ENCODE measurements around the gene SQOR. TPM values are rescaled to one million over a fixed set of nuclear protein-coding genes. Genes with fewer than 3 reads are reported as not detected.

The SQOR gene
- total RNA-seq, 1 donor from 2014 or later, result 29.4 TPM

DNA sequence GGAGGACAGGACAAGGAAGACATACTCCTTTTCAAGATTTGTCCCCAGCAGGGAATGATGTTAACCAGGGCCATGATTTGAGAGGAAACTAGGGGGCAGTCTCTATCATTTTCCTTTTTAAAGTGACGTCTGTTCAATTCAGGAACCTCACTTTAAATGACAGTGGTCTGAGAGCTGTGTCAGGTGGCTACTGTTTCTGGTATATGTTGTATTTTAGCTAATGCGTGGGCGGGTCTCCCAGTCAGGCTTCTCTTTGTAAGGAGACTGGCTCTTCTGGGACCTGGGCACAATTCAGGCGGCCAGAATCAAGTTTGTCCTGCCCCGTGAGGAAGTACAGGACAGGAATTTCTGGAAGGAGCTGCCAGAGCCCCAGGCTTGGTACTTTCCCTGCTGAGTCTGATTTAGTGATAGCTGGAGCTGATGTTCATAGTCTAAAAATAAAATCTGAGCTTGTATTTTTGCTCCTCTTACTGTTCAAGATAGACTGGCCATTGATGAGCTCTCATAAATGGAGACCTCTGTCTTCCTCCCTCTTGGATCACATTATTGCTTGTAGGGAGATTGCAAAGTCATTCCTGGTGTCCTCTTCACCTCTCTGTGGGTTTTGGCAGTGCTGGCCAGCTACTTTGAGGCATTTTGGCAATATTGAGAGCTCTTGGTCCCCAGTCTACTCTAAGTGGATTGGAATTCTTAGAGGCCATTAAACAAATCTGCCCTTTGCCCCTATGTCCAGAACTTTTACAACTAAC lies 25.6 kb downstream of the SQOR start:
- DNase-seq (ENCODE audit: low spot score), result no peak

DNA sequence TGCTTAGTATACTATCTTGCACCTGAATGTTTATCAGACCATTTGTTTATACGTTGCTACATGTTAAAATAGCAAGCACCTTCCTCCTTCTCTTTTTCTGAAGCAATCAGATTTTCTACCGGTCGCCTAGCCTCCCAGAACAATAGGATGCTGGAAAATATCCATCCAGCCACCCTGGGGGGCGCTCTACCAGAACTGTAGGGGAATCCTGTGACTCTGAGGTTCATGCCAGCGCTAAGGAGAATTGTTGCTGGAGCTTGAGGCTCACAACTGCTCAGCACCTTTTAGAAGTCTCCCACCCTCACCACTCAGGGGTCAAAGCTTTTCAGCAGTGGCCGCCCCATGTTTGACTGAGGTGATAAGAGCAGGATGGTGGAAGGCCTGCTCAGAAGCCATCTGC lies 27.5 kb downstream of the SQOR start:
- no peak for DNase-seq (ENCODE audit: low spot score)

DNA sequence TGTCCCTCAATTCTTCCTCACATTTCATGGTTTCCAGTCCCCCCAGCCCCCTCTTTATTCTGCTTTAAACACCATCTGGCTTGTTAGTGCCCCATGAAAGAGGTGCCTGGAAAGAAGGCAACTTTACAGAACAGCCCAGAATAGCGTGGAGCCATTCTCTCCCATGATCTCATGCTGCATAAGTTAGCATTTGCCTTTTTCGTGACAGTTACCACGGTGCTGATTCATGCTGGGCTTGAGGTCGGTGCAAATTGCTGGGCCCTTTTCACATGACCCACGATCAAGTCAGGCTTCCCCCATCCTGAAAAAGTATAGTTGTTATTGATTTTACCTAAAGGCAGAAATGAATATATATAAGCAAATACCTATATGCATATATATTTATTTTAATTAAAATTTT lies 29.6 kb downstream of the SQOR start:
- no peak for DNase-seq (ENCODE audit: low spot score)

DNA sequence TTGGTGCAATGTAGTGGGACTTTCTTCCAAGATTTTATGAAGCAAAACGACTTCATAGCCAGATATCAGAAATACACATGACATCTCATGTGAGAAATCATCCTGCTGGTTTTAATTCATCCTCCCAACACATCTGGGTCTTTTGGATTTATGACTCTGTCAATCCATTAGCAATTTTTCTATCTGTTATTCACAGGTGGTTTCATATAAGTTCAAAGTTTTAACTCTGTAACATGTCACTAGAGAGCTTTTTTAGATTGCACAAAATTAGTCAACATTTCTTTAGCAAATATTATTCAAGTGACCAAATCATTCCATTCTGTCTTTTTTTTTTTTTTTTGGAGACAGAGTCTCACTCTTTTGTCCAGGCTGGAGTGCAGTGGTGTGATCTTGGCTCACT lies 30.4 kb downstream of the SQOR start:
- DNase-seq (ENCODE audit: low spot score), result no peak

DNA sequence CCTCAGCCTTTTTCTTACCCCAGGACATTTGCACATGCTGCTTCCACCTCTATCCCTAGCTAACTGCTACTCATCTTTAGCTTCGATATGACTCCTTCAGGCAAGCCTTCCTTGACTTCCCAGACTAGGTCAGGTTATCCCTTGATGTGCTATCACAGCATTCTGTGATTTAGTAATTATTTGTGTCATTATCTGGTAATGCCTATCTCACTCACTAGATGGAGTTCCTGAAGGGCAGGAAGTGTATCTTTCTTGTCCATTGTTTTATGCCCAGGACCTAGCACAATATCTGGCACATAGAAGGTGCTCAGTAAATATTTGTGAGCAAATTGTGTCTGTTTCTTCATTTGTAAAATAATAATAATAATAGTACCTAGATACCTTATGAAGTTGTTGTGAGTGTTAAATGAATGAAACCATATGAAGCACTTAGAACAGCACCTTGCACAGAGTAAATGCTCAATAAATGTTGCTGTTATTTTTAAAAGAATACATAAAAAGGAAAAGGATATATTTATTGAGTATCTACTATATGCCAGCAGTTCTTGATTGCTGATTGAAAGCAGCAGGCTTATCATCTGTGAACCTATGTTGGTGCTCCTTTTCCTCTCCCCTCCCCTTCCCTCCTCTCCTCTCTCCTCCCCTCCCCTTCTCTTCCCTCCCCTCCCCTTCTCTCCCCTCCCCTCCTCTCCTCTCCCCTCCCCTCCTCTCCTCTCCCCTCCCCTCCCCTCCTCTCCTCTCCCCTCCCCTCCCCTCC lies 31.5 kb downstream of the SQOR start:
- no peak for DNase-seq (ENCODE audit: low spot score)

DNA sequence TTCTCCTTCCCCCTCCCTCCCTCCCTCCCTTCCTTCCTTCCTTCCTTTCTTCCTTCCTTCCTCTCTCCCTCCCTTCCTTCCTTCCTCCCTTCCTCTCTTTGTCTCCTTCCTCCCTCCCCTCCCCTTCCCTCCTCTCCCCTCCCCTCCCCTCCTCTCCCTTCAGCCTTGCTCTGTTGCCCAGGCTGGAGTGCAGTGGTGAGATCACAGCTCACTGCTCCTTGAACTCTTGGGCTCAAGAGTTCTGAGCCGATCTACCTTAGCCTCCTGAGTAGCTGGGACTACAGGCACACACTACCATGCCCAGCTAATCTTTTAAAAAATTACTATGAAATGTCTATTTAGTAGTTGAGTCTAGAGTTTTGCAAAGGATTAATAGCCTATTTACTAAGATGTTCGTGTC lies 32.2 kb downstream of the SQOR start:
- DNase-seq (ENCODE audit: low spot score), result no peak

DNA sequence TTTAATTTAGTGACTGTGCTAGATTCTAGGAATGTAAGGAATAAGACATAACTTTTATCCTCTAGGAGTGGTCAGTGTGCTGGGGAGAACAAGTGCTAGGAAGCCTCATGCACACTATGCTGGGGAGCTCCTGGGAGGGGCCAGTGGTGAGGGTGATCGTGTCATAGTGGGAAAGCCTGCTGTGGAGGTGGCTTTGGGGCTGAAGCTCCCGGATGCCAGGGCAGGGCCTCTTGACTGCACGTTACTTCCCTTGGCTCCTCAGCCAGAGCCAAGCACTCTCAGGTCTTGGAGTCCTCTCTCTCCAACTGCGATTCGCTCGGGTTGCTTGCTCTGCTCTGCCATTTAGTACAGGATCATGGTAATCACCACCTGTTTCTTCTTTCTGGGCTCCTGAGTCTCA lies 33.6 kb downstream of the SQOR start:
- DNase-seq (ENCODE audit: low spot score), result no peak

DNA sequence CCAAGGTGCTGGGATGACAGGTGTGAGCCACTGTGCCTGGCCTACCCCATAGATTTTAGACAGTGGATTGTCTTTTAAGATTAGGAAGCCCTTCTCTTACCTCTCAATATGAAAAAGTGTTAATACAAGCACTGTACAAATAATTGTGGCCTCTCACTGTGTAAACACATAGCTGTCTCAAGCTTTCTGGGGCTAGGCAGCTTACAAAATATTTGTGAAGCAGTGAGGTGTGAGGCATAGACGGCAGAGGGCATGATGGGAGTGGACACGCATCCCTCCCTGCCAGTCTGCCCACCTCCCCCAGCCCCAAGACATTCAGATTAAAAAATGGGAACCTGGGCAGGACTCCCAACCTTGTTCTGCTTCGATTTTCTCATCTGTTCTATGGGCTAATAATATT lies 34.6 kb downstream of the SQOR start:
- no peak for DNase-seq (ENCODE audit: low spot score)

DNA sequence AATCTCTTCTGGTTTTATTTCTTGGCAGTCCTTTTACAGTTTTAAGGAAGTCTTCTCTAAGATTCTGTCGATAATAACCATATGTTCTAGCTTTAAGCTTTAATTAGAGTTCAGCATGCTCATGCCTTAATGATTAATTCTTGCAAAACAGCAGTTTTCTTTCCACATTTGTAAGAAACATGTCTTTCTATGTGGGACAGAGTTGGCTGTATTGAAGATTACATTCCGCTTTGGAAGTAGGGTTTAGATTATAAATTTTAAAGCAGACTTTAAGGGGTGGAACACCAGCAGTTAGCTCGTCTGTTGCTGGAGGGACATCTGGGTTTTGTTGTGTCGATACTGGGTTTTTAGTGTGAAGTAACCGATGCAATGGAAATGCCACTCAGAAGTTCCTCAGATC lies 35.3 kb downstream of the SQOR start:
- DNase-seq (ENCODE audit: low spot score), result no peak

DNA sequence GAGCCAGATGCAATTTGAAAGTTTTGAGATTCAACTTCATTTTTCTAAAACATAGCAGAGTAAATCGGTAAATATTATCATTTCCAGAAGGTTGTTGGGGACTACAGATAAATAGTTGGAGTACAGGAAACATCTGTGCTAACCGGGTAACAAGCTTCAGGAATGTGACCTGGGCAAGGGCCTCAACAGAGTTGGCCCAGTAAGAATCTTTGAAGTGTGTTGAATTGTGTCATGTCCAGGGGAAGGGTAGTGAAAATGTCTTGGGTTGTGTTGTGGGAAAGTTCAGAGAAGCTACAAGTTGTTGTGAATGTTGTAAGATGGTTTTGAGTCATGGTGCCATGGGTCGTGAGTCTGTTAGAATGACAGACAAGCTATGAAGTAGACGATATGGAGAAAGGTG lies 35.7 kb downstream of the SQOR start:
- DNase-seq (ENCODE audit: low spot score), result no peak

DNA sequence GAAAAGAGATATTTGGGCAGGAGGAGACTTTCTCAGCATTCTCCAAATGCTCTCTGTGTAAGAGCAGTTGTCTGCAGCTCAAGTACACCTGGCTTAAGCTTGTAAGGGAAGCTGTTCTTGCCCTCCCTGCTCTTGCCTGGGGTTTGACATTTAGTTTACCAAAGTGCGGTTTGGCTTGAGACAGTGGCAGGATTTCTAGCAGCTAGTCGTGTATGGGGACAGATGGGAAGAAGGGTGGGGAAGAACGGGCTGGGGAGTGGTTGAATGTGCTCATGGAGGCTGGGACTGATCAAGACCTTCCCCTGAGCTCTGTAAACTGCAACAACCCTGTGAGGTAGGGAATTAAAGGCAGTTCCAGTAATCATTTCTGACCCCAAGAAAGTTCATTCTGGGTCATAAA lies 39.8 kb downstream of the SQOR start:
- DNase-seq (ENCODE audit: low spot score), result no peak

DNA sequence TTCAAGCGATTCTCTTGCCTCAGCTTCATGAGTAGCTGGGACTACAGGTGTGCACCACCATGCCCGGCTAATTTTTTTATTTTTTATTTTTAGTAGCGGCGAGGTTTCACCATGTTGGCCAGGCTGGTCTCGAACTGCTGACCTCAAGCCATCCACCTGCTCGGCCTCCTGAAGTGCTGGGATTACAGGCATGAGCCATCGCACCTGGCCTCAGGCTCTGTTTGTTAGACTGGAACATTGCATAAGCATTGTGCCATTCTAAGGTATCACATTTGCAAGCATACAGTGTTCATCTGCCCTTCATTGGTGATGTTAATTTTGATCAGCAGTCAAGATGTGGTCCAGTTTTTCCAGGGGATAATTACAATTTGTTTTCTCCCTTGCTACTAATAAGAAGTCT lies 43.0 kb downstream of the SQOR start:
- DNase-seq (ENCODE audit: low spot score), result no peak

DNA sequence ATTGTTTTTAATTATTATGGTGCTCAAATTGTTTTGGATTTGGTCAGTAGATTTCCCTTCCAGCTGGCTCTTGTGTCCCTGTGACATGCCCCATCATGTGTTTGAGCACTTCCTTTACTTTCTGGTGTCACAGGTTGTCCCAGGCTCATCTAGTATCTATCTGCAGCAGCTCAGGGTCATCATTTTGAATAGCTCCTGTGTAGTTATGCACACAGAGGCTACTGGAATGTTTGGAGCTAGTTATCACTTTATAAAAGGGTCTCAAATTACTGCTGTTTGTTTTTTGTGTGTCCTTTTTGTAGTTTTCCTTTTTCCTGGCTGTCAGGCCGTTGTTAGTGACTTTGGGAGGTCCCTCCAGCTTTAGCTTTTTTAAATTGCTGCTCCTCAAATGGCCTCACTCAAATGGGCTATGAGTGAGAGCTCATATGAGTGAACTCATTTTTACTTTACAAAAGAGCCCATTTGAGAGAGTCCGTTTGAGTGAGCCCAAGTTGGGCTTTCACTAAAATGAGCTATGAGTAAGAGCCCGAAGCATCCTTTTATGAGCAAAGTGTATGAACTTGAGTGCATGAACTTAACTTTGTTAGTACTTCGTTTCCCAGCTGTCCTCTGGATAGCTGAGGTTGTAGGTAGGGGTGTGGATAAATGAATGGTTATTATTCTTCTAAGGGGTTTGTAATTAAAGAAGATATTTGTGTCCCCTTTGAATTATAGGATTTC lies 43.8 kb downstream of the SQOR start:
- DNase-seq (ENCODE audit: low spot score), result no peak

DNA sequence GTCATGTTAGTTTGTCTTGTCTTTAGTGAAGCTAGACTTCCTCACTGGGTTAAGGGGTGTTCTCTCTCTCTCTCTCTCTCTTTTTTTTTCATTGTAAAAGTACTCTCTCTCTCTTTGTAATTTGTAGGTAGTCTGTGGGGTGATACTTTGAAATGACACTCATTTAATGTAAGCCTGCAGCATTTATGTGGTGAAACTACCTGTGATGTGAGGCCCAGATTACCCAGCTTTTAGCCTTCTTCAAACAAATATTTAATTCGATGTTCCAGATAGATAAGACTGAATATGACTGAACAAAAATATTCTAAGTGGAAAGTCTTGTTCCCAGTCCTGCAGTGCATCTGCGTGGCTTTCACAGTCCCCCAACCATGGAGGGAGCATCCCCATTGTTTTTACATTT lies 49.7 kb downstream of the SQOR start:
- DNase-seq (ENCODE audit: low spot score), result no peak

DNA sequence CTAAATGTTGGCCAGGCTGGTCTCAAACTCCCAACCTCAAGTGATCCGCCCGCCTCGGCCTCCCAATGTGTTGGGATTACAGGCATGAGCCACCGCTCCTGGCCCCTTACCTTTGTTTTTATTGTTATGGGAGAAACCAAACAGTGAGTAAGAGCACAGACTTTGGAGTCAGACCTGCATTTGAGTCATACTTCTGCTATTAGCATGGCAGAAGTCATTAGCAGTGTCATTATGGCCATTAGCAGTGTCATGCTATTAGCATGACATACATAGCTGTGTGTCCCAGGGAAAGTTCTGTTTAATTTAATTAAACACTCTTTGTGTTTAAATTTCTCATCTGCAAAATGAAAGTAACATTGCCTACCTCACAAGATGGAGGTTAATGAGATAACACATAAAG lies 54.8 kb downstream of the SQOR start:
- no peak for DNase-seq (ENCODE audit: low spot score)

DNA sequence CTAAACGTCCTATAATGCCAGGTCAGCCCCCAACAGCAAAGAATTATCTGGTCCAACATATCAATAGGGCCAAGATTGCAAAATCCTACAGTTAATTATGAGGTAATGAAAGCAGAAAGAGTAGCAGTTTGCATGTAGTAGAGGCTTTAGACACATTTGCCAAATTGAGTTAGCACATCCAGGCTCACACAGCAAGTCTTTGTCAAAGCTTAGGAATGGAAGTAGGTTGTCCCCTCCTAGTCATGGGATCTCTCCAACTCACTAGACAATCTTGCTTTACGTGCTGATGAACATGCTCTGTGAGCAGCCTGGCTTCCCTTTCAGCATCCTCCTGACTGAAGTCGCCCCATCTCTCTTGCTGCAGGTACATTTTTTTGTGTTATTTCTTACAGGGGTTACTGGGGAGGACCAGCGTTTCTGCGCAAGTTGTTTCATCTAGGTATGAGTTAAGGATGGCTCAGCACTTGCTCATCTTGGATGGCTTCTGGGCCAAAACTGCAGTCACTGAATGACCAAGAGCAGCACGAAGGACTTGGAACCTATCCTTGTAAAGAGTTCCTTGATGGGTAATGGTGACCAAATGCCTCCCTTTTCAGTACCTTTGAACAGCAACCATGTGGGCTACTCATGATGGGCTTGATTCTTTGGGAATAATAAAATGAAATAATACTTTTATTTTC lies 55.9 kb downstream of the SQOR start:
- DNase-seq (ENCODE audit: low spot score), result no peak

DNA sequence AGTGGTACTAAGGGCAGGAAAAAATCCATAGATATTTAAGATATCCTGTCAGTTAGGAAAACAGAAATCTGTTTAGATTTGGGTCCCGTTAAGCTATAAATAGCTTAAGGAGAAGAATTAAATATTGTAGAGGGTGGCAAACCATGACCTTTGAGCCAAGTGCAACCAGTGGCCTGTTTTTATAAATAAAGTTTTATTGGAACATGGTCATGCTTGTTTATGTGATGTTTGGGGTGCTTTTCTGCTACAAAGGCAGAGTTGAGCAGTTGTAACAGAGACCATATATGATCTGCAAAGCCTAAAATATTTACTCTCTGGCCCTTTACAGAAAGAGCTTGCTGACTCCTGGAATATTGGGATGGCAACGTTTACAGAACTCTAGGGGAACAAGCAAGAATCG lies 66.3 kb downstream of the SQOR start:
- DNase-seq (ENCODE audit: low spot score), result no peak

DNA sequence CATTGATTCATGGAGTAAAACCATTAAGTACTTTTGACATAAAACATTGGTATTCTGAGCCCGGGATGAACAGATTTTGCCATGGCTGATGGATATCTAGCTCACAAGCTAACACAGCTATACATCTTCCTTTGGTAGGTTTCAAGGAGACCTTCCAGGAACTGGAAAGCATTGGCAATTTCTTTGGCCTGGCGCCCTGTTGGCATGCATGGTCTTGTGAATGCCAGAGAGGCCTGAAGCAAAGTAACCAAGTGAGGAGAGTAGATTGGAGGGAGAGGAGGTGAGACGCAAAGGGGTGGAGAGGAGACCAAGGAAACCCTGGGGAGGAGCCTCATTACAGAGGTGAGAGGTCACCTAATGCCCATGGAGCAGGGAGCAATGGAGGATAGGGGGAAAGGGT lies 67.2 kb downstream of the SQOR start:
- DNase-seq (ENCODE audit: low spot score), result no peak

DNA sequence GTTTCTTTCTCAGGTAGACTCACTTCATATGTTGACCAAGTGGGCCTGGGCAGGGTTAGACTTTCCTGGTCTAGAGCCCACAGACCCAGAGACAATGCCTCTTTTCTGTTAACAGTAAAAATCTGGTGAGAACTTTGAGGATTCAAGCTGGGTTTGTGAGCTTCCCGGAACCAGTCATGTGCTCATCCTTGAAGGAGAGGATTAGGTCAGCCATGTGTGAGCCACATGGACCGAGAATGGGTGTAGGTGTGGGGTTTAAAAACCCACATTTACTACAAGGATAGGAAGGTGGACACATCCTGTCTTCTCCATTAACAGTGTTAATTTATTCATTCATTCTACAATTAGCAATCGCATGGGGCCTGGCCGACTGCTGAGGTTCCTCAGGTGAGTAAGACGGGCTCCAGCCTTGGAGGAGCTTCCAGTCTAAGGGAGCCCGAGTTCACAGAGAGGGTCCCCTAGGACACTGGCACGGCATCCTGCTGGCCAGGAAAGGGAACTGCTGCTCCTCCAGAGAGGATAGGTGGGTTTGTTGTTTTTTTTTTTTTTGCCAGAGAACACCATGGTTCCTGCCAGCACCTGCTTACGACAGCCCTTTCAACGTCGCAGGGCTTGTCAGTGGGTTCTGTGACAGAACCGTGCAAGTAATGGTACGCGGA lies 69.0 kb downstream of the SQOR start:
- no peak for DNase-seq (ENCODE audit: low spot score)

DNA sequence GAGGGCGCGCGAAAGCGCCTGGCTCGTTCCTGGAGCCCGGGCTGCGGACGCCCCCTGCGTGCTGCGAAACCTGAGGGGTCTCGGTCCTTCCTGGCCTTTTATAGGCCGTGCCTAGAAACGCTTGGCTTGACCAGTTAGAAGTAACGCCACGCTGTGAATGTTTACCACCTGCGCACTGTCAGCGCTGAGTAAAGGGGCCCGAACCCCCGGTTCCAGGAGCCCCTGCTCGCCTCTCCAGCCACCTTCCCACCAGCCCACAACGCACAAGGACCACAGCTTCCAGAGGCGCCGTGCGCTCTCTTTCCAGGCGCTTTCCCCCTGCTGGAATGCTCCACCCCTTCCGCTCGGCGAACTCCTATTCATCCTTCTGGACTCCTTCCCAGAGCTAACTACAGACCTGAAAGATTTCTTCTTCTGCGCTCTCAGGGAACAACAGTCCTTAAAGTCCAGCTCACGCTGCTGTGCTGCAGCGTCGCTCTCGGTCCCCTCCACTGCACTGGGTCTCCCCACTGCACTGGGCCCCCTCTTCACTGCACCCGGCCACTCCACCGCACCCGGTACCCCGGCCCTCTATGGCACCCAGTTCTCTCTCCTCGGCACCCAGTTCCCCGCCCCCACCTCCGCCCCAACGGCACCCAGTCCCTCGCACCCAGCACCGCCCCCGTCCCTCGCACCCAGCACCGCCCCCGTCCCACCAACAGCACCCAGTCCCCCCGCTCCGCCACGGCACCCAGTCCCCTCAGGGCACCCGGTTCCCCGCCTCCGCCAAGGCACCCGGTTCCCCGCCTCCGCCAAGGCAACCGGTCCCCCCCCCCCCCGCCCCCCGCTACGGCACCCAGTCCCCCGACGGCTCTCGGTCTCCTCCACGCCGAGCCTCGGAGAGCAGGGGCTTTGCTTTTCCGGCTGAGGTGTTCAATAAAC lies 69.8 kb downstream of the SQOR start:
- no peak for DNase-seq (ENCODE audit: low spot score)
